SK-N-SH (cell line): Measurements from ENCODE around the gene SYNE1. TPM values are rescaled to one million over a fixed set of nuclear protein-coding genes. Genes with fewer than 3 reads are reported as not detected.

Experiments used
- CTCF ChIA-PET: fragments of 300-600, 350-600 bp; formaldehyde crosslinking; extraction: SDS; loops from one replicate; lab custom pipeline; 2021; lab: Yijun Ruan, JAX
- POLR2A ChIA-PET: fragments of 350-600 bp; sonication (Branson Sonifier 250); formaldehyde crosslinking; extraction: SDS; loops from one replicate; lab custom pipeline; 2020; ENCODE audit warnings: antibody characterized with exemption, inconsistent platforms; lab: Yijun Ruan, JAX
- DNase-seq: peaks from one replicate; pipeline ENCODE4 v3.0.0; 2012
- H2AFZ ChIP-seq: fragments of 200-600 bp; sonication (generic); 2 replicates; pipeline ENCODE4 v1.8.1; 2016; ENCODE audit warnings: antibody characterized with exemption, mild to moderate bottlenecking, low read depth
- H3F3A ChIP-seq: fragments of 200-600 bp; sonication (generic); replicated peaks from 2 replicates; pipeline ENCODE3; 2016; ENCODE audit warnings: antibody characterized with exemption, mild to moderate bottlenecking; ENCODE audit not compliant: insufficient read depth
- H3K27ac ChIP-seq, 2 experiments: fragments of 200-500 bp in 1 of 2; fragments of 200-600 bp in 1 of 2; sonication (Bioruptor generic) in 1 of 2; sonication (generic), shearing (Covaris generic) in 1 of 2; 2 replicates each; pipeline versions ENCODE4 v1.5.1 to v1.6.1; 2014 to 2016; ENCODE audit warnings: low read depth in 2 of 2, inconsistent platforms in 1 of 2, low read length in 1 of 2, mild to moderate bottlenecking in 1 of 2, mixed read lengths in 1 of 2
- H3K27me3 ChIP-seq: fragments of 200-600 bp; sonication (generic), shearing (Covaris generic); 2 replicates; pipeline ENCODE4 v1.6.1; 2016; ENCODE audit warnings: mixed run types; ENCODE audit not compliant: insufficient read depth
- H3K36me3 ChIP-seq, 2 experiments: fragments of 200-500 bp in 1 of 2; fragments of 200-600 bp in 1 of 2; sonication (Bioruptor generic) in 1 of 2; sonication (generic) in 1 of 2; replicated peaks in 1 of 2; 2 replicates each; pipeline versions ENCODE3 to v1.5.1; 2014 to 2016; ENCODE audit warnings: low read length in 1 of 2, mild to moderate bottlenecking in 1 of 2; ENCODE audit not compliant: insufficient read depth in 2 of 2, control insufficient read depth in 1 of 2
- H3K4me1 ChIP-seq, 2 experiments: fragments of 200-500 bp in 1 of 2; fragments of 200-600 bp in 1 of 2; sonication (Bioruptor generic) in 1 of 2; sonication (generic), shearing (Covaris generic) in 1 of 2; 2 replicates each; pipeline versions ENCODE4 v1.5.1 to v1.6.1; 2014 to 2016; ENCODE audit warnings: low read depth in 1 of 2, low read length in 1 of 2, mixed run types in 1 of 2; ENCODE audit not compliant: insufficient read depth in 2 of 2, control insufficient read depth in 1 of 2
- H3K4me2 ChIP-seq: fragments of 200-600 bp; sonication (generic), shearing (Covaris generic); 2 replicates; pipeline ENCODE4 v1.6.1; 2017; ENCODE audit warnings: mixed run types
- H3K4me3 ChIP-seq, 2 experiments: fragments of 200-500 bp in 1 of 2; fragments of 200-600 bp in 1 of 2; sonication (Bioruptor generic) in 1 of 2; sonication (generic), shearing (Covaris generic) in 1 of 2; 2 replicates each; pipeline versions ENCODE4 v1.5.1 to v1.8.1; 2014 to 2016; ENCODE audit warnings: low read depth in 2 of 2, inconsistent platforms in 1 of 2, low read length in 1 of 2, mild to moderate bottlenecking in 1 of 2, mixed read lengths in 1 of 2, moderate library complexity in 1 of 2
- H3K79me2 ChIP-seq: fragments of 200-600 bp; sonication (generic); 2 replicates; pipeline ENCODE4 v1.8.1; 2017; ENCODE audit warnings: mild to moderate bottlenecking; ENCODE audit not compliant: insufficient read depth
- H3K9ac ChIP-seq: fragments of 200-600 bp; sonication (generic); 2 replicates; pipeline ENCODE4 v1.6.1; 2017; ENCODE audit warnings: mixed run types
- H3K9me2 ChIP-seq: fragments of 200-600 bp; sonication (generic); 2 replicates; pipeline ENCODE4 v1.6.1; 2017; ENCODE audit warnings: mixed run types
- H3K9me3 ChIP-seq: fragments of 200-600 bp; sonication (generic); 2 replicates; pipeline ENCODE4 v1.6.1; 2017; ENCODE audit warnings: mixed run types, mild to moderate bottlenecking, moderate library complexity
- H4K20me1 ChIP-seq: fragments of 200-600 bp; sonication (generic); 2 replicates; pipeline ENCODE4 v1.6.1; 2017; ENCODE audit warnings: mild to moderate bottlenecking, mixed run types; ENCODE audit not compliant: insufficient read depth
- CHD2 ChIP-seq: fragments of 150-350 bp; IDR thresholded peaks from 2 replicates; pipeline ENCODE4 v1.6.1; 2018; ENCODE audit warnings: low read length; ENCODE audit not compliant: partially characterized antibody
- CTCF ChIP-seq: fragments of 200-600 bp; sonication (generic); IDR thresholded peaks from 2 replicates; pipeline ENCODE4 v1.6.1; 2017; ENCODE audit warnings: antibody characterized with exemption, mild to moderate bottlenecking, moderate library complexity
- ELF1 ChIP-seq: IDR thresholded peaks from 2 replicates; pipeline ENCODE4 v1.4.0; 2012
- EP300 ChIP-seq, 2 experiments: IDR thresholded peaks; 2 replicates each; pipeline versions ENCODE4 v1.4.0 to v1.6.1; 2012; ENCODE audit warnings: borderline replicate concordance in 1 of 2, low read depth in 1 of 2, low read length in 1 of 2
- EZH2phosphoT487 ChIP-seq: fragments of 200-600 bp; sonication (generic); IDR thresholded peaks from 2 replicates; pipeline ENCODE4 v1.6.1; 2017; ENCODE audit warnings: low read depth, mixed run types, mild to moderate bottlenecking, antibody characterized with exemption, moderate library complexity, borderline replicate concordance
- FOXM1 ChIP-seq: IDR thresholded peaks from 2 replicates; pipeline ENCODE4 v1.4.0; 2012; ENCODE audit warnings: low read depth, mild to moderate bottlenecking
- GATA2 ChIP-seq: sonication (generic); formaldehyde crosslinking; IDR thresholded peaks from 2 replicates; pipeline ENCODE4 v1.5.0; 2020; ENCODE audit warnings: mild to moderate bottlenecking, missing genetic modification reagents
- IRF3 ChIP-seq: fragments of 150-350 bp; IDR thresholded peaks from 2 replicates; pipeline ENCODE4 v1.6.1; 2016; ENCODE audit warnings: mild to moderate bottlenecking, low read depth, low read length
- MAX ChIP-seq: IDR thresholded peaks from 2 replicates; pipeline ENCODE4 v1.4.0; 2012; ENCODE audit warnings: low read depth
- MEF2A ChIP-seq: IDR thresholded peaks from 2 replicates; pipeline ENCODE4 v1.4.0; 2012; ENCODE audit warnings: low read depth, borderline replicate concordance
- NFIC ChIP-seq: IDR thresholded peaks from 2 replicates; pipeline ENCODE4 v1.4.0; 2012; ENCODE audit warnings: borderline replicate concordance
- PBX3 ChIP-seq: IDR thresholded peaks from 2 replicates; pipeline ENCODE4; 2012
- POLR2AphosphoS5 ChIP-seq: IDR thresholded peaks from 2 replicates; pipeline ENCODE4 v1.6.1; 2012; ENCODE audit warnings: low read depth, low read length
- RCOR1 ChIP-seq: fragments of 150-350 bp; IDR thresholded peaks from 2 replicates; pipeline ENCODE4 v1.6.1; 2017; ENCODE audit warnings: antibody characterized with exemption, low read length
- RFX5 ChIP-seq: IDR thresholded peaks from 2 replicates; pipeline ENCODE4 v1.6.1; 2012; ENCODE audit warnings: mild to moderate bottlenecking, improper control_type of control experiment, low read length
- SIN3A ChIP-seq: IDR thresholded peaks from 2 replicates; pipeline ENCODE4 v1.6.1; 2012; ENCODE audit warnings: low read depth, mild to moderate bottlenecking, low read length, moderate library complexity, borderline replicate concordance
- SMC3 ChIP-seq: IDR thresholded peaks from 2 replicates; pipeline ENCODE4 v1.6.1; 2012; ENCODE audit warnings: low read depth, low read length, improper control_type of control experiment
- TAF1 ChIP-seq: IDR thresholded peaks from 2 replicates; pipeline ENCODE4 v1.6.1; 2012; ENCODE audit warnings: low read depth, mild to moderate bottlenecking, low read length, moderate library complexity, borderline replicate concordance
- TCF12 ChIP-seq: IDR thresholded peaks from 2 replicates; pipeline ENCODE4 v1.4.0; 2012
- TEAD4 ChIP-seq: IDR thresholded peaks from 2 replicates; pipeline ENCODE4 v1.4.0; 2012; ENCODE audit warnings: mild to moderate bottlenecking, borderline replicate concordance; ENCODE audit not compliant: insufficient read depth
- ZBTB33 ChIP-seq: IDR thresholded peaks from 2 replicates; pipeline ENCODE4 v1.4.0; 2012; ENCODE audit warnings: low read depth, borderline replicate concordance
- WGBS: methylation state at CpG from one replicate; pipeline ENCODE4 v1.1.6; 2017; ENCODE audit warnings: low lambda C conversion rate; 5-methylcytosine and 5-hydroxymethylcytosine counted together
- polyA plus RNA-seq, 3 experiments: library from polyadenylated mRNA; depleted of rRNA; stranded (reverse); fragments of >200 nt; gene quantifications; 2 replicates each; pipeline ENCODE4 v1.2.3, GENCODE V29; 2012

Gene SYNE1
- polyA plus RNA-seq, 1 of the 3 experiments (the other 2 are of a cell fraction) = 31.1 TPM

- CTCF ChIA-PET = no interaction called here
- Histone ChIP-seq H3K9me3 (no peaks in the 10 kb centered on the region), H3K9me2 (no peaks in the 10 kb centered on the region), H3K27me3 (no peaks in the 10 kb centered on the region), H3K4me1 (peaks cover 0 to 19% of the 10 kb centered on the region in 2 experiments; a peak in 1 of 4 replicates), H3K4me3 (no peak overlapping the region), H3F3A (peaks cover 41% of the 10 kb centered on the region), H3K9ac (no peak overlapping the region), H2AFZ (no peak overlapping the region), H3K4me2 (no peak overlapping the region), H3K27ac (no peak overlapping the region), H4K20me1 (no peaks in the 10 kb centered on the region), H3K36me3 (peaks cover 40 to 58% of the 10 kb centered on the region in 2 experiments), H3K79me2 (peaks cover 6% of the 10 kb centered on the region; the same call in 1 of the 2 replicates)
- WGBS = 95% methylated on average over 2 of the region's 2 CpGs
- POLR2A ChIA-PET = no interaction called here
- DNase-seq = no peak
- TF ChIP-seq ELF1 (no peak), FOXM1 (no peak), TEAD4 (no peak), TAF1 (no peak), MEF2A (no peak), SIN3A (no peak), EZH2phosphoT487 (no peak), MAX (no peak), RCOR1 (no peak), GATA2 (CRISPR knock-in tag) (no peak), EP300 (IDR thresholded peaks at IDR 0.05; ENCODE audit: borderline replicate concordance in 1 of 2, low read depth in 1 of 2, low read length in 1 of 2) (no peak), TCF12 (no peak), RFX5 (no peak)
These were observed 324.7 kb downstream of the SYNE1 start for GRCh38 chr6:152312434-152312833.

GRCh38 chr6:152310371-152310954 lies 326.7 kb downstream of the SYNE1 start:
- Histone ChIP-seq H3K4me2 (no peak overlapping the region), H3K27ac (no peak overlapping the region), H3K9me2 (no peaks in the 10 kb centered on the region), H3K79me2 (peaks cover 6% of the 10 kb centered on the region; the same call in 1 of the 2 replicates), H3K9me3 (no peaks in the 10 kb centered on the region), H3K4me3 (no peak overlapping the region), H3F3A (peaks cover 26% of the 10 kb centered on the region), H4K20me1 (no peaks in the 10 kb centered on the region), H3K27me3 (no peaks in the 10 kb centered on the region), H3K36me3 (peaks cover 39 to 53% of the 10 kb centered on the region in 2 experiments), H3K4me1 (peaks cover 0 to 9% of the 10 kb centered on the region in 2 experiments; a peak in 1 of 4 replicates), H2AFZ (no peak overlapping the region), H3K9ac (no peak overlapping the region)
- WGBS = 96% methylated on average over 7 of the region's 7 CpGs
- CTCF ChIA-PET = interaction anchor here (1.6 kb wide), 1 partner anchor 9 kb away, joined by 7 read pairs; no protein-coding TSS in a partner anchor
- POLR2A ChIA-PET = no interaction called here
- DNase-seq = no peak
- TF ChIP-seq RFX5 = no peak
- no peak for TF ChIP-seq NFIC
- TF ChIP-seq SIN3A = no peak
- no peak for TF ChIP-seq ZBTB33
- no peak for TF ChIP-seq IRF3
- no peak for TF ChIP-seq POLR2AphosphoS5
- TF ChIP-seq RCOR1 = no peak
- TF ChIP-seq GATA2 (CRISPR knock-in tag) = no peak
- TF ChIP-seq MEF2A = no peak
- TF ChIP-seq CHD2 = no peak
- TF ChIP-seq SMC3 = no peak
- no peak for TF ChIP-seq CTCF
- no peak for TF ChIP-seq PBX3
- TF ChIP-seq TAF1 = no peak
